ENCODE data around the gene TSPO.

- TF ChIP-seq EZH2 (IDR thresholded peaks at IDR 0.05; ENCODE audit: insufficient read depth, poor library complexity, severe bottlenecking) (no peak), EZH2phosphoT487 (IDR thresholded peaks at IDR 0.05; ENCODE audit: insufficient read depth, low read depth) (no peak)
These were observed 23.2 kb upstream of the TSPO start for GRCh38 chr22:43128116-43128515.

Measured in GM23248 (cell line).